Hematopoietic multipotent progenitor cell treated with erythropoietin and hydrocortisone succinate and interleukin-3 and kit ligand, for 17 days (in vitro differentiated cells): ENCODE data around the gene MAN1A2.
"Not testable (repeated sequence)": the region's sequence is repeated elsewhere in the genome, so short reads cannot be mapped to it uniquely, and the experiment has no call there.

Source experiments
- DNase-seq: peaks from one replicate; pipeline ENCODE4 v3.0.0-alpha.2; 2015; ENCODE audit warnings: low spot score

Gene MAN1A2

DNA sequence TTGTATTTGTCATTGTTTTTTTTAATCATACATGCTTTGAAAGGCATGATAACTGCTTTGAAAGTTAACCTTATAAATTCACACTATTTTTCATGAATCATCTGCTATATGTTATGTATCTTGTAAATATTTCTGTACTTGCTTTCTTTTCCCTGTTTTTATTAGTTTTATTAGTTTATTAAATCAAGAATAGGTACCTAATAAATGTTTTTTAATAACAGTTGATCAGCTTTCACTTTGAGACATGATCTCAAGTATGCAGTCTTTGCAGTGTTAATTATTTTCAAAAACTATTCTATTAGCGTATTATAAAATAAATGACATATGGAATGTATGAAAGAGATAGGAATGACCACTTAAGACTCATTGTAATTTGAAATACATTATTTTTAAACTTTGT lies 127.8 kb downstream of the MAN1A2 start:
- no peak for DNase-seq

DNA sequence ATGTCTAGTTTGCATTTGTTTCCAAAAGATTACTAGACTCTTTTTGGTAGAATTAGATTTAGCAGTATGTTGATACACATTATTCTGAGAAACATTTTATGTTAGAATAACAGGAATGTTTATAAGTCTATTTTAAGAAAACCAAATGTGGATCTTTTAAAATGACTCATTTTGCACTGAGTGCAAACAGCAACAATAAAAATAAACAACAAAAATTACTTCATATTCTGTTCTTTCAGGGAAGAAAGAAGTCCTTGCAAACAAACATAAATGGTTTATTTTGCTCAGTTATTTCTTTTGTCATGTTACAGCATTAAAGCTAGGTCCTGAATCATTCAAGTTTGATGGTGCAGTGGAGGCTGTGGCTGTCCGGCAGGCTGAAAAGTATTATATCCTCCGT lies 131.8 kb downstream of the MAN1A2 start:
- no peak for DNase-seq

DNA sequence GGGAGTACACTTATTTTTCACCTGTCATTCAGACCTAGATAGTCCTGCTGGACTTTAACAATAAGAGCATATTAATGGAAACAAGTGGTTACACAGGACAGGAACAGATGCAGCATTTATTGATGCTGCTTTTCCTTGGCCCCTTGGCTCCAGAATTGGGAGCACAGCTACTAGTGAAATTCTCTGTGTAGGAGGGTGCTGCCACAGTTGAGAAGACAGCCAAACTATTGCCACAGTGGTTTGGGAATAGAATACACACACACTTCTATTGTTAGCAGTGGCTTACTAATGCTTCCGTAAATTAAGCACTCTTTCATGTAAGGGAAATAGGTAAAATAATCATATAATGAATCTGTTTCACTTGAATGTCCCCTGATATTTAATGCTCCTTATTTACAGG lies 133.3 kb downstream of the MAN1A2 start:
- no peak for DNase-seq

DNA sequence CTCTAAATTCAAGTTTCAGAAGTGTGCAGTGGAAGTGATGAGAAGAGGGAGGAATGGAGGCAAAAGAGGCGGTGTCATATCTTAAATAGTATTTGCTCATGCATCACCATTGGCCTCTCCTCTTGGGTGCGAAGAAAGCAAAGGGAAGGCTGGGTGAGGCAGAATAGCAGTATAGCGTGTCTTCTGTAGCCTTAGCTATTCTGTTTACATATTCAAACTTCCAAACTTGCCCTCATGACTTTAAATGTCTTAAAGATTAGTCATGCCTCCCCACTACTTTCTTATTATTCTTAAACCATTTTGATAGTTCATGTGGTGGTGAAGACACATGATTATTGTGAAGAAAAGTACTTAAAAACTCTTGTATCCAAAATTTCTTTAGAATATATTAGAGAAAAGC lies 134.0 kb downstream of the MAN1A2 start:
- DNase-seq: no peak

DNA sequence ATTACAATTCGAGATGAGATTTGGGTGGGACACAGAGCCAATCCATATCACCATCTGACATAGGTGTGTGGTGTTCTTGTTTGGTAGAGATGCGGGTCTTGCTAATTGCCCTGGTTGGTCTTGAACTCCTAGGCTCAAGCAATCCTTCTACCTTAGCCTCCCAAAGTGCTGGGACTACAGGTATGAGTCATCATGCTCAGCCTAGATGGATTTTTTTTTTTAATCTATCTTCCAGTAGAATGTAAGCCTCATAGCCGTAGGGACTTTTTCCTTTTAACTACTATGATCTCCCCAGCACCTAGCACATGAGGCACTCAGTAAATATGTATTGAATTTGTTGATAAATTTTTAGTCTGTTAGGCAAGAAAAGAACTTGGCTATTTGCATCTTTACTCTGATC lies 144.0 kb downstream of the MAN1A2 start:
- no peak for DNase-seq

DNA sequence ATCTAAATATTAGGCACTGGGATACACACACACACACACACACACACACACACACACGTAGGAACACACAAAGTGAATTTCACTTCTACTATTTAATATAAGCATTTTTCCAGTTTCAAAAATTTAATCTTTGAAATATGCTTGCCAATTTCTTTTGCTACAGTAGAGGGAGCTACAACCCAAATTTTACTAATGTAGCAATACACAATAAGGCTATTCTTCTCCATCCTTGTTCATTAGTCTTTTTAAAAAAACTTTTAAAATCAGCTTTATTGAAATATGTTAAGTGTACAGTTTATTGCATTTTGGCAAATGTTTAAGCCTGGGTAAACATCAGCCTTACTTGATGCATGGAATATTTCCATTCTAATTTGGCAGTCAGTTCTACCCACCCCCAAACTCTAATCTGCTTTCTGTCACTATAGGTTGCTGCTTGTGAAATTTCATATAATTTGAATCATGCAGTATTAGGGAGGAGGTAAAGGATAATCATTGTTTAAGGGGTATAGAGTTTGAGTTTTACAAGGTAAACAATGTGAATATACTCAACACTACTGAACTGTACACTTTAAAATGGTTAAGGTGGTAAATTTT lies 145.6 kb downstream of the MAN1A2 start:
- DNase-seq: peak; percentile 53

DNA sequence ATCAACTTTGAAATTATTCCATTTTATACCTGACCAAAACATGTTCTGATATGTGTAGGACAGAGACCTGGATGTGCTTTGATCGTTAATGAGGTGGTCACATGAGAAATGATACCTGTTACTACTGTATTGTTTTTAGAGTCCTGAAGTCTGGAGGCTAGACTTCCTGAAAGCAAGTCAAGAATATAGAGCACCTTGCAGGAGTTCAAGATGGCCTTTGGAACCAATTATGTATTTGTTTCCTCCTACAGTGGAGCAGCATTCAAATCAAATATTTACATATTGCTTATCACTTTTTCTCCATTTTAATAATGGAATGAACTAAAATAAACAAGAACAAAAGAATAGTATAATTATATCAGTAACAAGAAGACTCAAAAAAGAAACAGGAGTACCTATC lies 155.9 kb downstream of the MAN1A2 start:
- no peak for DNase-seq

DNA sequence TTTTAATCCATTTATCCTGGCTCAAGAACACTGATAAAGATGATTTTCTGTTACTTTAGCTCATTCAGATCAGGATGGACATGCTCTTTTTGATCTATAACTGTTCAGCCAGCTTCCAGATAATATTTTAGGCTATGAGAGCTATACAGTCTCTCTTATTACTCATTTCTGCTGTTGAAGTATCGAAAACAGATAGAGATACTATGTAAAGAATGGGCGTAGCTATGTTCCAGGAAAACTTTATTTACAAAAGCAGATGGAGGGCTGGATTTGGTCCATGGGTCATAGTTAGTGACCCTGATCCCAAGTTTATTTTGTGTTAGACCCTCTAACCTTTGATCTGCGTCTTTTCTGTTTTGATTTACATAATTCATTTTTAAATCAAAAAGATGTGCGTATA lies 159.8 kb downstream of the MAN1A2 start:
- no peak for DNase-seq

DNA sequence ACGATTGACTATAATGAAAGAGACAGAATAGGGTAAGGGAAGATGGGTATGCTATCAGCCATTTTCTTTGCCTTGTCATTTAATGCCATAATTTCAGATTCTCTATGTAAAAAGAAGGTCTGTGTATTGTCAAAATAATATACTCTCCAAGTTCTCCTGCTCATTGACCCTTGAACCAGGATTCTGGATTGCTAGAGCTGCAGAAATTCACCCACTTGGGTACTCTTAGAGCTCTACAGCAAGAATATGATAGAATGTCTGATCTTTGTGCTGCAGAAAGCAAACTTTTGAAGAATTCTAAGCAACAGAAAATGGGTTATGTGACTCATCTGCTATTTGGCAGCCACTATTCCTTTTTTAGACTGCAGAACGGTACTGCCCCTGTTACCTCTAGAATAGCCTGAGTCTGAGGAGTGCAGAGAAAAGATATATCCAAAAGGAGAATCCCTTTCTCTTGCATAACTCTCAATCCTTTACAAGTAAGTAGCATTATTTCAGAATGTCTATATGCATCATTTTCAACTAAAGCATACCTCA lies 160.4 kb downstream of the MAN1A2 start:
- no peak for DNase-seq

DNA sequence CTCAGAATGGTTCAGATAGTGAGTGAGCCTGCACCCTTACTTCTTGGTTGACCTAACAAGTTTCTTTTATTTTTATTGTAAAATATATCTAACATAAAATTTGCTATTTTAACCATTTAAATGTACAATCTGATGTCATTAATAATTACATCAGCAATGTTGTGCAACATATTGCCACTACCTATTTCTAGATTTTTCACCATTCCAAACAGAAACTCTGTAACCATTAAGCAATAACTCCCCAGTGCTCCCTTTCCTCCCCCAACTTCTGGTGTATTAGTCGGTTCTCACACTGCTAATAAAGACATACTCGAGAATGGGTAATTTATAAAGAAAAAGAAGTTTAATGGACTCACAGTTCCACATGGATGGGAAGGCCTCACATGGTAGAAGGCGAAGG lies 162.4 kb downstream of the MAN1A2 start:
- no peak for DNase-seq

DNA sequence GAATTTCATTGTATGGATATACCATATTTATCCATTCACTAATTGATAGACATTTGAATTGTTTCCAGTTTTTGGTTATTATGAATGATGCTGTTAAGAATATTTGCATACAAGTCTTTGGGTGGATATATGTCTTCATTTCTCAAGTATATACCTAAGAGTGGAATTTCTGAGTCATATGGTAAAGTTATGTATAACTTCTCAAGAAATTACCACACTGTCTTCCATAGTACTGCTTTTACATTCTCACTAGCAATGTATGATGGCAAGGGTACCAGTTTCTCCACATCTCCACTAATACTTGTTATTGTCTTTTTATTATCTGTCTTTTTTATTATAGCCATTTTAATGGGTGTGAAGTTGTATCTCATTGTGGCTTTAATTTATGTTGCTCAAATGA lies 164.0 kb downstream of the MAN1A2 start:
- DNase-seq: no peak

DNA sequence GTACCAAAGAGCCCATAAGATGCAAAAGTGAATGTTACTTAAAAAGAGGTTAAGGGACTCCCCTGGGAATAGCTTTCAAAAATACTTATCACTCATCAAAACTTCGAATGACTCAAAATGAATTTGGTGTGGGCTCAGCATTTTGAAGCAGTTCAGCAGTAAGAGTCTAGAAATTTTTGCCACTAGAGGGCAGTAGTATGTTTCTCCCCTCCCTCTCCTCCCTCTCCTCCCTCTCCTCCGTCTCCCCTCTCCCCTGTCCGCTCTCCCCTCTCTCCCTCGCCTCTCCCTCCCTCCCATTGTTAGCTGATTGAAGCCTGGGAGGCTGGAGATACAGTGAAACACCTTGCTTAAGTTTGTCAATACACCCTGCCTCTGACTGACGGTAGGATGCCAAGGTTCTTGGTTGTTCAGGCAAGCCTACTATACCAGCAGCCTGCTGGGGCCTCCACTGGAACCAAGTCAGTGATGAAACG lies 167.8 kb downstream of the MAN1A2 start:
- peak; percentile 72 for DNase-seq

DNA sequence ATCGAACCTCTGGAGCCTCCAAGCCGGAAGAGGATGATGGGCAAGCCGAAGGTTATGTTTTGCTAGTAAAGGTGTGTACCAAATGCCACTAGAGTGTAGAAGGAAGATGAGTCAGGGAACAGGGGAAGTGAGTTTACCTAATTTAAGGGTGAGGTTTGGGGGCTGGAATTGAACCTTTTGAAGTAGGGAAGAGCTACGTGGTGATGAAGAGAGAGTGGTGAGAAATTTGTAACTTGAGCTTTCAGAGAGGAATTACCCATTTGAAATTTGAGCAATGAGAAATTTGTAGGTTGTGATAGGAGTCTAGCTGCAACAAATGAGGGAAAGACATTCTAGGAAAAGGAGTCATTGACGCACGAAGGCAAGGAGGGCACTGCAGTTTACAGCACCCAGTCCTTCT lies 168.6 kb downstream of the MAN1A2 start:
- no peak for DNase-seq

DNA sequence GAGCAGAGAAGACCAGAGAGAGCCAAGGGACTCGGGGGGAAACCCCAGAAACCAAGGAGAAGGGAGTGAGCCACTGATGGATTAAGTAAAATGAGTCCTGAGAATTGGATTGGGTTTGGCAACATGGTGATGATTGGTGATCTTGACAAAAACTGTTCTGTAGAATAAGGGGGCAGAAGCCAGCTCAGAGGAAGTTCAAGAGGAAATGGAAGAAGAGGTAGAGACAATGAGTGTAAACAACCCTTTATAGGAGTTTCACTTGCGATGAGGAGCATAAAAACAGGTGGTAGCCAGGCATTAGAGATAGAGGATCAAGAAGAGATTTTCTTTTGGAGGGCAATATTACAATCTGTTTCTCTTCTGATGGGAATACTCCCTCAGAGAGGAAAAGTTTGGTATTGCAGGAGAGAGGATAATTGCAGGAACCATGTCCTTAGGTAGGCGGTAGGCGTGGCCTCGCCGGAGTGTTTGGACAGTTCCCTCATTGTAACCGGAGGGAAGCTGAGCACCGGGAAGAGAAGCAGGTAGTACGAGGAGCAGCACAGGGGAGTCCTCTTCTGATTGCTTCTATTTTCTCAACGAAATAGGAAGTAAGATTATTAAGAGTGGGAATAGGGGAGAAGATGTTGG lies 170.2 kb downstream of the MAN1A2 start:
- no peak for DNase-seq

DNA sequence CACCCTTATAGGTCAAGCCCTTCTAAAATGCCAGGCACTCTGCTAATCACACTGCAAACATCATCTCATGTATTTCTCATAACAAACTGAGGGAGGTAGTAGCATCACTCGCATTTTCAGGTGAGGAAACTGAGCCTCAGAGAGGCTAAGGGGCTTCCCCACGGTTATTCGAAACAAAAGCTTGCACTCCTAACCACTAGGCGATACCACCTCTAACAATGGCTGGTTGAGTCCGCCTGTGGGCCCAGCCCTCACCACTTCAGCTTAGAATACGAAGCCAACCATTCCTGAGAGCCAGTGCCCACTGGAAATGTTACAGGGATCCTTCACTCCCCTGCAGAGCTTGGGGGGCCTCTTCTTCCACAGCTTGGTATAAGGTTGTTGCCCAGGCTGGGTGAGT lies 173.3 kb downstream of the MAN1A2 start:
- no peak for DNase-seq

DNA sequence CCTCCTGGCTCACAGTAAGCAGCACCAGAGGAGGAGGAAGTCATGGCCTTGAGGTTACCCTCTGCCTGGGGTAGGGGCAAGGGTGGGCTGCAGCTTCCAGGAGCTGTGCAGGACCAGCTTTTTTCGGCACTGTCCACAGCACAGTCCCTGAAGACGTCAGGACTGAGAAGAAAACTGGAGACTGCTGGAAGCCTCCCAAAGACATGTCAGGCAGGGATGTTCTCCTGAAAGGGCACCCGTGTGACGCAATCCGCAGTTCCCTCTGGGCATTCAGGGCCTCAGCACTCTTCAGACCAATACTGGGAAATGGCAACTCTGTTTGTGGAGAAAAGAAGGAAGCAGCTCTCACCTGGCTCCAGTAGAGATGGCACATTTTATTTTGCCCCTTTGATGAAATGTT lies 173.8 kb downstream of the MAN1A2 start:
- no peak for DNase-seq

DNA sequence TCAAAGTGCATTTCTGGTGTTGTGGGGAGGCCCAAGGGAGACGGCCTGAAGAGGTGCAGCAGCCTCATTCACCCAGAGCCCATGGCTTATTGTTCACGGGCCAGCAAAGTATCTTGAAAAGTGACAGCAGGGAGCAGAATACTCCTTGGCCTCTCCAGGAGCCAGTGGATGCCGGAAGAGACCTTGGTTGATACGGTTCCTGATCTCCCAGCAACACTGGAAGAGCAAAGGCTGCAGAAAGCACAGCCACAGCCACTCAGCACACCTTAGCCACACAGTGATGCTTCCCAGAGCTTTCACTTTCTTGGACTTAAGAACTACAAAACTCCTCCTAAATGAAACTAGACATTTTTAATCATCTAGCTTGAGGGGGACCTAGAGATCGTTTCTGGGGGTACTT lies 174.3 kb downstream of the MAN1A2 start:
- no peak for DNase-seq

DNA sequence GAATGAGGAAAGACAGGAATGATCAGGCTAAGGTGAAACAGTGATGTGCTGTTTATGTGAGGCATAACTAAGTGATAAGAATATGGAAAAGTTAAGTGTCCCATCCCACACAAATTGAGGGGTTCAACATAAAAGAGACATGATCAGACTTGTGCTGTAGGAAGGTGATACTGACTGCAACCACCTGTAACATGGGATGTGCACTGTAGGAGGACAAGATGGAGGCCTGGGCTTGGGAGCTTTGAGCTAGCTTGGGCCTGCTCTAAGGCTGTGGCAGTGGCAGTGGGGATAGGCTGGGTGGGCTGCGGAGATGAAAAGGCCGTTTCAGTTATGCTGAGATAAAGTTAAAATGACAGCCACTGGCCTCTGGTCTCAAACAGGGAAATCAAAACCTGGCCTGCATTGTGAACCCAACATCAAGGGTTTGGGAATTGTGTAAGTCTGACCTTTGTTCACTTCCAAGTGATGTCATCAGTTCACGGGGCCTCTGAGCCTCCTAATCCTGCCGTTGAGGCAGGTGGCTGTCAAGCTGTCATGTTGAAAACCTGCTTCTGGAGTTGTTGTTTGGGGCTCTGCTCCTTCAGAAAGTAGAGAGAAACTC lies 177.4 kb downstream of the MAN1A2 start:
- no peak for DNase-seq

DNA sequence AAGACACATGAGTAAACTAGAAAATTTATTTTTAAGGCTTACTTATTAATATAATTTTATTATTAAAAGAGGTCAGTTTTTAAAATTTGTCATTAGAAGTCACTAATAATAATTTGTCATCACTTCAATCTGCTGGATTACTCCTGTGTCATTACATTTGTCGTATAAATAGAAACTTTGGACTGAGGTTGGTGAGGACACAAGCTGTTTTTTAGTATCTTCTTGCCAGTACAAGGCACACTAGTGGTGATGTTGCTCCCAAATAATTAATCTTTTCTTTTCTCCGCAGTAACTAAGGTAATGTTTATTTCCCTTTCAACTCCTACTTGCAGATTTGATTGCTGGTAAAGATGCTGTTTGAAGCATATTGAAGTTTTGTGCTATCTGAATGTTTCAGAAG lies 179.2 kb downstream of the MAN1A2 start:
- DNase-seq: no peak

DNA sequence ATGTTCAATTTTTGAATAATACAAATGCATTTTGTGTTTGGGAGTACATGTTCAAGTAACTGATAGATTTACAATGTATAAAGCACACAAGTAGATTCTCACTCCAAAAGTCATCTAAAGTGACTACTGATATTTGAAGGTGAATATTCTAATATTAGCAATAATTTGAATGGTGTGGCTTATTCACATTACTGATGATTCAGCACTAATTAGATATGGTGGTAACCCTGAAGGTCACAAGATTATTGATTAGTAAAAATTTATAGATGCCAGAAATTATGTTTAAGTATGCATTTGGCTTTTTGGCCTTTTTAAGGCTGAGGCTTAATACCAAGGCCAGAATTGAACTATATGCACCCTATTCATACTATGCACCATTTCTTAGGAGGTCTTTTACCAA lies 186.2 kb downstream of the MAN1A2 start:
- no peak for DNase-seq

DNA sequence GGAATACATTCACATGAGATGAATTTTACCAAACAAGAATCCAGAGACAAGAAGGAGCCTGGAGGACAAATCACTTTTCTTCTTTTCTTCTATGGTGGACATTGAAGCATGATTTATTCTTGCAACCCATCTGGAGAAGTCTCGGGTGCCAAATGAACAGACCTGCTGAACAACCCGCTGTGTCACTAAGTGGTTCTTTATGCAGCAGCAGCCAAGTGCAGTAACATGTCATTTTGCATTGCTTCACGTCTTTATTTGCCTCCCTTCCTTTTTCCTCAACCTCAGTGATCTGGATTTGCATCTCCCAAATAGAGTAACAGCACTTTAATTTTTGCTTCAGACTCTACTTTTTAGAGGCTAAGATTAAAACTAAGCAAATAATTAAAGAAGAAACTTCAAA lies 188.6 kb downstream of the MAN1A2 start:
- no peak for DNase-seq

DNA sequence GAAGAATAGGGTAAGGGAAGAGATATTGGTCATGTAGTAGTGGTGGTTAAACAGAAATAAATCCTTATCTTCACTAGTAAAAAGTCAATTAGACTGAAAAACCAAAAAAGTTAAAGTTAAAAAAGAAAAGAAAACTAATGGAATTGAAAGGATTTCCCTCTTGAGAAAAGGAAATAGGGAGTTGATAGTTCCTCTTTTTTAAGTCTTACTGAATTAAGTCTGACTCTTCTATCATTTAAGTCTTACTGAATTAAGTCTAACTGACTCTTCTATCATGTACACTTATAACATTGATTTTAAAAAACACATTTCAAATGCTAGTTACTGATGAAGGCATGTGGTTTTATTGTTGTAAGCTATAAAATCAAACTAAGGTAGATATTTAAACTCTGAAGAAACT lies 189.1 kb downstream of the MAN1A2 start:
- DNase-seq: no peak

DNA sequence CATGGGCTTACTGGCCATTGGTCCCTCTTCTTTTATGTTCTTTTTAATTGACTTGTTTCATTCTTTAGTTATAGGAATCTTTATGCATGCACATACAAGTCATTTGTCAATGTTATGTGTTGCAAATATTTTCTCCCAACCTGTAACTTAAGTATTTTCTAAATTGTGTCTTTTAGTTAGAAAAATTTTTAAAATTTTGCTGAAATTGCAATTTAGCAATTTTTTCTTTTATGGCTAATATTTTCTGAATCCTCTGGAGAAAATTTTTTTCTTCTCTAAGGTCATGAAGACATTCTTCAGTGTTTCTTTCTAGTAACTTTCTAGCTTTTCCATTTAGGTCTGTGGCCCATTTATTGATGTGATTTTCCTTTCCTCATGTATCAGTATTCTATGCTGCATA lies 189.7 kb downstream of the MAN1A2 start:
- no peak for DNase-seq

DNA sequence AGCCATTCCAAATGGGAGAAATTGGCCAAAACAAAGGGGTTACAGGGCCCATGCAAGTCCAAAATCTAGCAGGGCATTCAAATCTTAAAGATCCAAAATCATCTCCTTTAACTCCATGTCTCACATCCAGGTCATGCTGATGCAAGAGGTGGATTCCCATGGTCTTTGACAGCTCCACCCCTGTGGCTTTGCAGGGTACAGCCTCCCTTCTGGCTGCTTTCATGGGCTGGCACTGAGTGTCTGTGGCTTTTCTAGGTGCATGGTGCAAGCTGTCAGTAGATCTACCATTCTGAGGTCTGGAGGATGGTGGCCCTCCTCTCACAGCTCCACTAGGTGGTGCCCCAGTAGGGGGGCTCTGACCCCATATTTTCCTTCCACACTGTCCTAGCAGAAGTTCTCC lies 191.2 kb downstream of the MAN1A2 start:
- not testable (repeated sequence) for DNase-seq
